ENCODE results near the gene HSPBAP1.

DNA sequence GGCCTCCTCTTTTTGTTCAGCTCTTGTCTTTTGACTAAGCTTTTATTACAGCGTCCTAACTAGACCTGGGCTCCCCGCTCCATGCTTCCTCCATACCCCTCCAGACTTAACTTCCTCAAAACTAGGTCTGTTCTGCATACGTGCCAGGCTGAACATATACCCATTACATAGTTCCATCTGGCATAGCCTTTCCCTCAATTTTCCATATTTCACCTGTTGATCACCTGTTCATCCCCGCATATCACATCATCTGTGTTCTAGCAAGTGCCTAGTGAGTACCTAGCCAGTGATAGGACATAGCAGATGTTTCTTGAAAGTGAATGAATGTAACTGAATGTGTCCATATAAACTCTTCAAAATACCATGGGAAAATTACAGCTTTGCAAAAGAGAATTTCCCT, 77.0 kb downstream of the HSPBAP1 start:
- TF ChIP-seq, protein P1, sequence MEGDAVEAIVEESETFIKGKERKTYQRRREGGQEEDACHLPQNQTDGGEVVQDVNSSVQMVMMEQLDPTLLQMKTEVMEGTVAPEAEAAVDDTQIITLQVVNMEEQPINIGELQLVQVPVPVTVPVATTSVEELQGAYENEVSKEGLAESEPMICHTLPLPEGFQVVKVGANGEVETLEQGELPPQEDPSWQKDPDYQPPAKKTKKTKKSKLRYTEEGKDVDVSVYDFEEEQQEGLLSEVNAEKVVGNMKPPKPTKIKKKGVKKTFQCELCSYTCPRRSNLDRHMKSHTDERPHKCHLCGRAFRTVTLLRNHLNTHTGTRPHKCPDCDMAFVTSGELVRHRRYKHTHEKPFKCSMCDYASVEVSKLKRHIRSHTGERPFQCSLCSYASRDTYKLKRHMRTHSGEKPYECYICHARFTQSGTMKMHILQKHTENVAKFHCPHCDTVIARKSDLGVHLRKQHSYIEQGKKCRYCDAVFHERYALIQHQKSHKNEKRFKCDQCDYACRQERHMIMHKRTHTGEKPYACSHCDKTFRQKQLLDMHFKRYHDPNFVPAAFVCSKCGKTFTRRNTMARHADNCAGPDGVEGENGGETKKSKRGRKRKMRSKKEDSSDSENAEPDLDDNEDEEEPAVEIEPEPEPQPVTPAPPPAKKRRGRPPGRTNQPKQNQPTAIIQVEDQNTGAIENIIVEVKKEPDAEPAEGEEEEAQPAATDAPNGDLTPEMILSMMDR (IDR thresholded peaks at IDR 0.05): no peak
- TF ChIP-seq POLR2A (IDR thresholded peaks at IDR 0.05): no peak
- TF ChIP-seq POLR2AphosphoS5 (IDR thresholded peaks at IDR 0.05): no peak
- TF ChIP-seq EP300 (IDR thresholded peaks at IDR 0.05; ENCODE audit: low read depth): no peak
